BLaER1 (cell line): Measurements from ENCODE around the gene ABCG1.
"Not testable (repeated sequence)": the region's sequence is repeated elsewhere in the genome, so short reads cannot be mapped to it uniquely, and the experiment has no call there.

Source experiments
- H3K27ac ChIP-seq: shearing (Covaris generic); formaldehyde crosslinking; 2 replicates; pipeline ENCODE4 v1.8.1; 2022
- H3K27me3 ChIP-seq: shearing (Covaris generic); formaldehyde crosslinking; 2 replicates; pipeline ENCODE4 v1.8.1; 2022
- H3K36me3 ChIP-seq: shearing (Covaris generic); formaldehyde crosslinking; 2 replicates; pipeline ENCODE4 v1.8.1; 2022
- H3K4me1 ChIP-seq: shearing (Covaris generic); formaldehyde crosslinking; 2 replicates; pipeline ENCODE4 v1.8.1; 2022
- H3K4me2 ChIP-seq: shearing (Covaris generic); formaldehyde crosslinking; 2 replicates; pipeline ENCODE4 v1.8.1; 2022
- H3K4me3 ChIP-seq: shearing (Covaris generic); formaldehyde crosslinking; 2 replicates; pipeline ENCODE4 v1.8.1; 2022
- H3K9ac ChIP-seq: shearing (Covaris generic); formaldehyde crosslinking; 2 replicates; pipeline ENCODE4 v1.8.1; 2022
- H3K9me3 ChIP-seq: shearing (Covaris generic); formaldehyde crosslinking; 2 replicates; pipeline ENCODE4 v1.8.1; 2022
- H4K20me1 ChIP-seq: shearing (Covaris generic); formaldehyde crosslinking; 2 replicates; pipeline ENCODE4 v1.8.1; 2022
- Cebpa-rat ChIP-seq: shearing (Covaris generic); IDR thresholded peaks from 2 replicates; pipeline ENCODE4 v1.8.1; 2022

ABCG1 gene

GRCh38 chr21:42285569-42286245 is 66.8 kb downstream of the ABCG1 start:
- H3K36me3 ChIP-seq = peaks cover 63% of the 10 kb centered on the region
- no peak for TF ChIP-seq Cebpa-rat
- H3K9me3 ChIP-seq = peaks cover 11% of the 10 kb centered on the region; the same call in 1 of the 2 replicates
- no peak overlapping the region for H3K9ac ChIP-seq
- H4K20me1 ChIP-seq = peaks cover 60% of the 10 kb centered on the region
- H3K27me3 ChIP-seq = no peaks in the 10 kb centered on the region
- no peak overlapping the region for H3K27ac ChIP-seq
- peaks cover 74% of the 10 kb centered on the region for H3K4me1 ChIP-seq
- H3K4me3 ChIP-seq = 0 out of 2 replicates have a peak overlapping the region, but pooled peaks have one; percentile 6
- H3K4me2 ChIP-seq = peak overlapping the region; percentile 83

- peaks cover 68% of the 10 kb centered on the region for H3K36me3 ChIP-seq
- H3K4me3 ChIP-seq = 0 out of 2 replicates have a peak overlapping the region, but pooled peaks have one; percentile 6
- no peak overlapping the region for H3K27ac ChIP-seq
- H3K9me3 ChIP-seq = peaks cover 11% of the 10 kb centered on the region; the same call in 1 of the 2 replicates
- peaks cover 53% of the 10 kb centered on the region for H4K20me1 ChIP-seq
- no peak overlapping the region for H3K9ac ChIP-seq
- H3K27me3 ChIP-seq = no peaks in the 10 kb centered on the region
- H3K4me1 ChIP-seq = peaks cover 67% of the 10 kb centered on the region
- TF ChIP-seq Cebpa-rat = no peak
- peak overlapping the region; percentile 83 for H3K4me2 ChIP-seq
Observed at GRCh38 chr21:42286416-42286815, 67.5 kb downstream of the ABCG1 start.

GRCh38 chr21:42287193-42288083 is 68.5 kb downstream of the ABCG1 start:
- peaks cover 43% of the 10 kb centered on the region for H4K20me1 ChIP-seq
- H3K4me2 ChIP-seq = peak overlapping the region; percentile 83
- H3K4me1 ChIP-seq = peaks cover 57% of the 10 kb centered on the region
- H3K4me3 ChIP-seq = no peak overlapping the region
- H3K27ac ChIP-seq = no peak overlapping the region
- no peak overlapping the region for H3K9ac ChIP-seq
- peaks cover 11% of the 10 kb centered on the region; the same call in 1 of the 2 replicates for H3K9me3 ChIP-seq
- TF ChIP-seq Cebpa-rat = no peak
- H3K27me3 ChIP-seq = no peaks in the 10 kb centered on the region
- H3K36me3 ChIP-seq = peaks cover 68% of the 10 kb centered on the region

- Histone ChIP-seq H3K36me3 (peaks cover 77% of the 10 kb centered on the region), H3K27ac (no peak overlapping the region)
- TF ChIP-seq Cebpa-rat = no peak
Observed at GRCh38 chr21:42288962-42289361, 70.0 kb downstream of the ABCG1 start.

GRCh38 chr21:42289926-42290325 is 71.0 kb downstream of the ABCG1 start:
- no peak overlapping the region for H3K9ac ChIP-seq
- no peak overlapping the region for H3K27ac ChIP-seq
- H3K4me1 ChIP-seq = peaks cover 35% of the 10 kb centered on the region
- H4K20me1 ChIP-seq = peaks cover 24% of the 10 kb centered on the region
- no peak overlapping the region for H3K4me3 ChIP-seq
- peaks cover 80% of the 10 kb centered on the region for H3K36me3 ChIP-seq
- TF ChIP-seq Cebpa-rat = no peak
- no peak overlapping the region for H3K4me2 ChIP-seq
- H3K27me3 ChIP-seq = no peaks in the 10 kb centered on the region
- H3K9me3 ChIP-seq = peaks cover 11% of the 10 kb centered on the region; the same call in 1 of the 2 replicates

More at GRCh38 chr21:42288962-42289361, 70.0 kb downstream of the ABCG1 start:
- Histone ChIP-seq H3K4me3 (no peak overlapping the region), H3K9ac (no peak overlapping the region), H3K4me2 (no peak overlapping the region), H3K27me3 (no peaks in the 10 kb centered on the region), H3K4me1 (peaks cover 45% of the 10 kb centered on the region), H4K20me1 (peaks cover 32% of the 10 kb centered on the region), H3K9me3 (peaks cover 11% of the 10 kb centered on the region; the same call in 1 of the 2 replicates)

GRCh38 chr21:42290505-42290904 is 71.6 kb downstream of the ABCG1 start:
- H3K4me1 ChIP-seq = peaks cover 30% of the 10 kb centered on the region
- H4K20me1 ChIP-seq = peaks cover 18% of the 10 kb centered on the region
- H3K9me3 ChIP-seq = peaks cover 11% of the 10 kb centered on the region; the same call in 1 of the 2 replicates
- peaks cover 86% of the 10 kb centered on the region for H3K36me3 ChIP-seq
- no peak overlapping the region for H3K9ac ChIP-seq
- H3K27ac ChIP-seq = no peak overlapping the region
- no peaks in the 10 kb centered on the region for H3K27me3 ChIP-seq
- no peak for TF ChIP-seq Cebpa-rat
- H3K4me2 ChIP-seq = no peak overlapping the region
- no peak overlapping the region for H3K4me3 ChIP-seq

- no peaks in the 10 kb centered on the region for H3K27me3 ChIP-seq
- H3K9ac ChIP-seq = no peak overlapping the region
- no peak overlapping the region for H3K4me2 ChIP-seq
- H3K36me3 ChIP-seq = peaks cover 93% of the 10 kb centered on the region
- no peak overlapping the region for H3K4me3 ChIP-seq
- H3K9me3 ChIP-seq = peaks cover 11% of the 10 kb centered on the region; the same call in 1 of the 2 replicates
- no peak overlapping the region for H3K27ac ChIP-seq
- peaks cover 23% of the 10 kb centered on the region for H3K4me1 ChIP-seq
- H4K20me1 ChIP-seq = peaks cover 12% of the 10 kb centered on the region
- no peak for TF ChIP-seq Cebpa-rat
Observed at GRCh38 chr21:42291003-42291750, 72.2 kb downstream of the ABCG1 start.

- H3K9me3 ChIP-seq = peaks cover 11% of the 10 kb centered on the region; the same call in 1 of the 2 replicates
- no peak overlapping the region for H3K27ac ChIP-seq
- no peak overlapping the region for H3K4me2 ChIP-seq
- H3K4me1 ChIP-seq = peaks cover 15% of the 10 kb centered on the region
- H3K36me3 ChIP-seq = peaks cover 100% of the 10 kb centered on the region
- H4K20me1 ChIP-seq = peaks cover 4% of the 10 kb centered on the region
- TF ChIP-seq Cebpa-rat = no peak
- no peak overlapping the region for H3K4me3 ChIP-seq
- H3K27me3 ChIP-seq = no peaks in the 10 kb centered on the region
- no peak overlapping the region for H3K9ac ChIP-seq
Observed at GRCh38 chr21:42291751-42292562, 73.0 kb downstream of the ABCG1 start.

- peaks cover 11% of the 10 kb centered on the region; the same call in 1 of the 2 replicates for H3K9me3 ChIP-seq
- not testable (repeated sequence) for H3K9ac ChIP-seq, H3K4me1 ChIP-seq, H4K20me1 ChIP-seq, H3K4me2 ChIP-seq, H3K27ac ChIP-seq, H3K27me3 ChIP-seq, H3K4me3 ChIP-seq
- peaks cover 100% of the 10 kb centered on the region for H3K36me3 ChIP-seq
Observed at GRCh38 chr21:42292563-42293142, 73.7 kb downstream of the ABCG1 start.
